Liver (tissue), 9 donors: ENCODE results near the gene PTTG1IP. TPM values are rescaled to one million over a fixed set of nuclear protein-coding genes. Genes with fewer than 3 reads are reported as not detected.

ENCODE experiments used
- DNase-seq: peaks from one replicate; pipeline ENCODE4 v3.0.0-alpha.2; 2017; ENCODE audit warnings: low spot score
- H3K27ac ChIP-seq, 2 donors: one replicate each; pipeline ENCODE4 v1.7.0; 2013; ENCODE audit warnings: inconsistent platforms in 2 of 2, low read length in 2 of 2, control low read depth in 1 of 2, low read depth in 1 of 2, mild to moderate bottlenecking in 1 of 2
- H3K27me3 ChIP-seq, 4 donors: one replicate each; pipeline versions ENCODE4 v1.6.1 to v1.7.0; 2013; ENCODE audit warnings: low read length in 3 of 4, inconsistent platforms in 1 of 4, mild to moderate bottlenecking in 1 of 4, moderate library complexity in 1 of 4; ENCODE audit not compliant: control insufficient read depth in 4 of 4, insufficient read depth in 4 of 4
- H3K36me3 ChIP-seq, 4 donors: one replicate each; pipeline versions ENCODE4 v1.6.1 to v1.7.0; 2013; ENCODE audit warnings: low read length in 3 of 4, mild to moderate bottlenecking in 3 of 4, low read depth in 1 of 4, moderate library complexity in 1 of 4; ENCODE audit not compliant: control insufficient read depth in 4 of 4, insufficient read depth in 3 of 4
- H3K4me1 ChIP-seq, 4 donors: one replicate each; pipeline versions ENCODE4 v1.6.1 to v1.7.0; 2013; ENCODE audit warnings: low read length in 3 of 4, mild to moderate bottlenecking in 3 of 4, moderate library complexity in 1 of 4; ENCODE audit not compliant: control insufficient read depth in 4 of 4, insufficient read depth in 4 of 4
- H3K4me3 ChIP-seq, 3 donors: one replicate each; pipeline versions ENCODE4 v1.6.1 to v1.7.0; 2013; ENCODE audit warnings: low read length in 3 of 3, control low read depth in 1 of 3, low read depth in 1 of 3, mild to moderate bottlenecking in 1 of 3
- H3K9ac ChIP-seq, 2 donors: one replicate each; pipeline ENCODE4 v1.7.0; 2013; ENCODE audit warnings: low read length in 2 of 2, mild to moderate bottlenecking in 2 of 2, moderate library complexity in 2 of 2, control low read depth in 1 of 2, low read depth in 1 of 2
- H3K9me3 ChIP-seq, 4 donors: one replicate each; pipeline versions ENCODE4 v1.6.1 to v1.7.0; 2013; ENCODE audit warnings: low read length in 3 of 4; ENCODE audit not compliant: control insufficient read depth in 4 of 4
- FOXA1 ChIP-seq: IDR thresholded peaks from 2 replicates; pipeline ENCODE4 v1.6.1; 2016; ENCODE audit warnings: antibody characterized with exemption
- FOXA2 ChIP-seq: IDR thresholded peaks from 2 replicates; pipeline ENCODE4 v1.6.1; 2016; ENCODE audit warnings: antibody characterized with exemption
- HNF4A ChIP-seq, 2 donors: conservative IDR thresholded peaks; 2 replicates each; pipeline ENCODE4 v1.6.1; 2016; ENCODE audit warnings: antibody characterized with exemption in 2 of 2, mild to moderate bottlenecking in 2 of 2
- HNF4G ChIP-seq: IDR thresholded peaks from 2 replicates; pipeline ENCODE4 v1.6.1; 2016; ENCODE audit warnings: antibody characterized with exemption
- JUND ChIP-seq, 2 donors: IDR thresholded peaks; 2 replicates each; pipeline ENCODE4 v1.6.1; 2016; ENCODE audit warnings: antibody characterized with exemption in 2 of 2
- NR2F2 ChIP-seq: IDR thresholded peaks from 2 replicates; pipeline ENCODE4 v1.6.1; 2016; ENCODE audit warnings: antibody characterized with exemption
- RAD21 ChIP-seq, 2 donors: IDR thresholded peaks; 2 replicates each; pipeline ENCODE4 v1.6.1; 2016; ENCODE audit warnings: antibody characterized with exemption in 2 of 2, mild to moderate bottlenecking in 2 of 2
- RXRA ChIP-seq, 2 donors: IDR thresholded peaks; 2 replicates each; pipeline ENCODE4 v1.6.1; 2017 to 2018; ENCODE audit warnings: antibody characterized with exemption in 2 of 2, mild to moderate bottlenecking in 1 of 2
- SP1 ChIP-seq: IDR thresholded peaks from 2 replicates; pipeline ENCODE4 v1.6.1; 2018; ENCODE audit warnings: antibody characterized with exemption, mild to moderate bottlenecking
- WGBS: extraction: QIAGEN DNeasy Blood & Tissue Kit; methylation state at CpG from one replicate; pipeline ENCODE4 v1.1.7; 2013; 5-methylcytosine and 5-hydroxymethylcytosine counted together
- polyA plus RNA-seq, 2 donors: library from polyadenylated mRNA; stranded (reverse) in 1 of 2; unstranded in 1 of 2; fragments of 200-250 nt in 1 of 2; fragments of >200 nt in 1 of 2; fragmentation: Nextera tagmentation in 1 of 2; extraction: Ambion mirVana in 1 of 2; gene quantifications; one replicate each; pipeline versions ENCODE4 v1.2.1 to v1.2.3, GENCODE V29; 2013 to 2015
- total RNA-seq, 2 donors: library from RNA; depleted of rRNA; stranded (reverse); fragments of >200 nt; gene quantifications; one replicate each; pipeline ENCODE4 v1.2.3, GENCODE V29; 2014
- TF ChIP-seq, protein P1 (sequence below): fragments of 150-350 bp; IDR thresholded peaks from 2 replicates; pipeline ENCODE4 v1.5.1; 2017; ENCODE audit warnings: improper control_type of control experiment, low read depth, low read length; ENCODE audit not compliant: missing input control
- TF ChIP-seq, protein P2 (sequence below): IDR thresholded peaks from 2 replicates; pipeline ENCODE4 v1.6.1; 2016; ENCODE audit warnings: antibody characterized with exemption
- TF ChIP-seq, protein P3 (sequence below): IDR thresholded peaks from 2 replicates; pipeline ENCODE4 v1.6.1; 2016; ENCODE audit warnings: antibody characterized with exemption
- TF ChIP-seq, protein P4 (sequence below): IDR thresholded peaks from 2 replicates; pipeline ENCODE4 v1.6.1; 2016; ENCODE audit warnings: antibody characterized with exemption
- donor health status: healthy.
- donor health status: healthy.
- donor health status: healthy.
- donor health status: healthy.
- donor health status: healthy.

Gene PTTG1IP
- total and polyA plus RNA-seq, 4 donors = 62.0 to 94.0 (median 79.8) TPM

DNA sequence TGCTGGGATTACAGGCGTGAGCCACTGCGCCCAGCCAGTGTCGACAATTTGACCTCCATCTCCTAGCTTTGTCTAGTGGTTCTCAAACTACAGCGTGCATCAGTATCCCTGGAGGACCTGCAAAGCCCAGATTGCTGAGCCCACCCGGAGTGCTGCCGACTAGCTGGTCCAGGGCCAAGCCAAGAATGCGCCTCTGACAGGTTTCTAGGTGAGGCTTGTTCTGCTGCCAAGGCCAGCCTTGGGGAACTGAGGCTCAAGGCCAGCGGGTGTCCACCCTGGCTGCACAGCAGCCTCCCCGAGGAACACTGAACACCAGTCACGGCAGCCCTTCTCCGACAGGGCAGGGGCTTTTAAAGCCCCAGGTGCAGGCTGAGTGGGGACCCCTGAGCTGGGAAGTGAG, 9.8 kb upstream of the PTTG1IP start (continued):
- TF ChIP-seq, protein P1, sequence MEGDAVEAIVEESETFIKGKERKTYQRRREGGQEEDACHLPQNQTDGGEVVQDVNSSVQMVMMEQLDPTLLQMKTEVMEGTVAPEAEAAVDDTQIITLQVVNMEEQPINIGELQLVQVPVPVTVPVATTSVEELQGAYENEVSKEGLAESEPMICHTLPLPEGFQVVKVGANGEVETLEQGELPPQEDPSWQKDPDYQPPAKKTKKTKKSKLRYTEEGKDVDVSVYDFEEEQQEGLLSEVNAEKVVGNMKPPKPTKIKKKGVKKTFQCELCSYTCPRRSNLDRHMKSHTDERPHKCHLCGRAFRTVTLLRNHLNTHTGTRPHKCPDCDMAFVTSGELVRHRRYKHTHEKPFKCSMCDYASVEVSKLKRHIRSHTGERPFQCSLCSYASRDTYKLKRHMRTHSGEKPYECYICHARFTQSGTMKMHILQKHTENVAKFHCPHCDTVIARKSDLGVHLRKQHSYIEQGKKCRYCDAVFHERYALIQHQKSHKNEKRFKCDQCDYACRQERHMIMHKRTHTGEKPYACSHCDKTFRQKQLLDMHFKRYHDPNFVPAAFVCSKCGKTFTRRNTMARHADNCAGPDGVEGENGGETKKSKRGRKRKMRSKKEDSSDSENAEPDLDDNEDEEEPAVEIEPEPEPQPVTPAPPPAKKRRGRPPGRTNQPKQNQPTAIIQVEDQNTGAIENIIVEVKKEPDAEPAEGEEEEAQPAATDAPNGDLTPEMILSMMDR = no peak
- no peak for TF ChIP-seq NR2F2

DNA sequence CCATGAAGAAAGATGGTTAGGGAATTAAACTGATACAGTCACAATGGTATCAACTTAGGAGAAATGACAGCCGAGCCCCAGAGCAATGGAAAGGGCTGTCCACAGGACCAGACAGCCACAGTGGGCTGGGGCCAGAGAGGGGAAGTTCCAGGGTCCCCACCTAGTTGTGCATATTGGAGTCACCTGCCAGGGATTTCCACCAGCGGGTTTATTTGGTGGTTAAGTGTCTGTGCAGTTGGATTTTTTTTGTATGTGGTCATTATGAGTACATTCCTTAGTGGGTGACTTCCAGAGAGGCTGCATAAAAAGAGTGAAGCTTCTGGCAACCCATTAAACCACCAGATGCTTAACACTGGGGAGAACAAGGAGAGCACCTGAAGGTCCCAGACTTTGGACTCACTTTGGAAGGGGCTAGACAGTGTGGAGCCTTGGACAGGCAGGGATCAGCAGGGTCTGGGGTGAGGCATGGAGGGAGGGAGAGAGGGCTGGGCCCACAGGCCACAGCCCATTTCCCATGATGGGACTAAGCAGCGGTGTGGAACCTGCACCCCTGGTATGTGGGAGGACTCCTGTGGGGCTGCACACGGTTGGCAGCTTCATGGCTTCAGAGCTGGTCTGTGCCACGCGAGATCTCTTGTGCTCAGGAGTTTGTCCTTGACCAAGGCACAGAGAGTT, 7.8 kb upstream of the PTTG1IP start:
- Histone ChIP-seq H3K27me3 (no peaks in the 10 kb centered on the region), H3K4me1 (peaks cover 7 to 34% (median 13%) of the 10 kb centered on the region in 4 donors), H3K36me3 (no peaks in the 10 kb centered on the region), H3K27ac (peak overlapping the region; percentile 30 to 43), H3K9ac (no peak overlapping the region), H3K9me3 (no peaks in the 10 kb centered on the region), H3K4me3 (no peak overlapping the region)
- DNase-seq = no peak
- 81% methylated on average over 6 of the region's 6 CpGs for WGBS
- TF ChIP-seq NR2F2 = no peak
- TF ChIP-seq RAD21 (IDR thresholded peaks at IDR 0.05) = no peak
- TF ChIP-seq, protein P1 = no peak
- TF ChIP-seq HNF4G = no peak
- TF ChIP-seq HNF4A (conservative IDR thresholded peaks at IDR 0.05) = no peak
- TF ChIP-seq RXRA (IDR thresholded peaks at IDR 0.05) = no peak
- TF ChIP-seq, protein P2, sequence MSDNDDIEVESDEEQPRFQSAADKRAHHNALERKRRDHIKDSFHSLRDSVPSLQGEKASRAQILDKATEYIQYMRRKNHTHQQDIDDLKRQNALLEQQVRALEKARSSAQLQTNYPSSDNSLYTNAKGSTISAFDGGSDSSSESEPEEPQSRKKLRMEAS = no peak
- TF ChIP-seq FOXA1 = no peak
- TF ChIP-seq, protein P3, sequence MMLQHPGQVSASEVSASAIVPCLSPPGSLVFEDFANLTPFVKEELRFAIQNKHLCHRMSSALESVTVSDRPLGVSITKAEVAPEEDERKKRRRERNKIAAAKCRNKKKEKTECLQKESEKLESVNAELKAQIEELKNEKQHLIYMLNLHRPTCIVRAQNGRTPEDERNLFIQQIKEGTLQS = no peak
- TF ChIP-seq JUND (IDR thresholded peaks at IDR 0.05) = no peak
- TF ChIP-seq FOXA2 = no peak
- TF ChIP-seq, protein P4, sequence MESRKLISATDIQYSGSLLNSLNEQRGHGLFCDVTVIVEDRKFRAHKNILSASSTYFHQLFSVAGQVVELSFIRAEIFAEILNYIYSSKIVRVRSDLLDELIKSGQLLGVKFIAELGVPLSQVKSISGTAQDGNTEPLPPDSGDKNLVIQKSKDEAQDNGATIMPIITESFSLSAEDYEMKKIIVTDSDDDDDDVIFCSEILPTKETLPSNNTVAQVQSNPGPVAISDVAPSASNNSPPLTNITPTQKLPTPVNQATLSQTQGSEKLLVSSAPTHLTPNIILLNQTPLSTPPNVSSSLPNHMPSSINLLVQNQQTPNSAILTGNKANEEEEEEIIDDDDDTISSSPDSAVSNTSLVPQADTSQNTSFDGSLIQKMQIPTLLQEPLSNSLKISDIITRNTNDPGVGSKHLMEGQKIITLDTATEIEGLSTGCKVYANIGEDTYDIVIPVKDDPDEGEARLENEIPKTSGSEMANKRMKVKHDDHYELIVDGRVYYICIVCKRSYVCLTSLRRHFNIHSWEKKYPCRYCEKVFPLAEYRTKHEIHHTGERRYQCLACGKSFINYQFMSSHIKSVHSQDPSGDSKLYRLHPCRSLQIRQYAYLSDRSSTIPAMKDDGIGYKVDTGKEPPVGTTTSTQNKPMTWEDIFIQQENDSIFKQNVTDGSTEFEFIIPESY = no peak
- no peak for TF ChIP-seq SP1
